H1 (cell line): ENCODE measurements around the gene SYT17. TPM values are rescaled to one million over a fixed set of nuclear protein-coding genes. Genes with fewer than 3 reads are reported as not detected.

Experiments
- CTCF ChIA-PET: fragments of 300-600 bp; sonication (Branson Sonifier 250); formaldehyde crosslinking; loops from one replicate; lab custom pipeline; 2021; ENCODE audit not compliant: partially characterized antibody; lab: Charles Lee
- POLR2A ChIA-PET: fragments of 300-600 bp; sonication (Branson Sonifier 250); formaldehyde crosslinking; loops from one replicate; lab custom pipeline; 2021; ENCODE audit warnings: inconsistent platforms; ENCODE audit not compliant: partially characterized antibody; lab: Charles Lee
- DNase-seq, 2 experiments: peaks; one replicate each; pipeline versions ENCODE4 v3.0.0 to v3.0.0-alpha.2; 2010 to 2022; ENCODE audit warnings: low spot score in 2 of 2, low read depth in 1 of 2, mixed read lengths in 1 of 2
- FAIRE-seq: peaks from 2 replicates; lab custom pipeline; 2011; peaks lifted over from hg19 to GRCh38; lab: Jason Lieb, UNC
- H2AFZ ChIP-seq: 2 replicates; pipeline ENCODE4 v1.8.1; 2012; ENCODE audit warnings: low read length, inconsistent platforms
- H2AK5ac ChIP-seq: 2 replicates; pipeline ENCODE4 v1.6.1; 2013; ENCODE audit warnings: low read depth, low read length
- H2BK120ac ChIP-seq: replicated peaks from 2 replicates; pipeline ENCODE3; 2013; ENCODE audit warnings: low read depth, low read length, inconsistent platforms
- H2BK12ac ChIP-seq: 2 replicates; pipeline ENCODE4 v1.6.1; 2013; ENCODE audit warnings: low read depth, low read length
- H2BK15ac ChIP-seq: 2 replicates; pipeline ENCODE4 v1.6.1; 2013; ENCODE audit warnings: low read length
- H2BK20ac ChIP-seq: 2 replicates; pipeline ENCODE4 v1.6.1; 2013; ENCODE audit warnings: low read length
- H2BK5ac ChIP-seq: 2 replicates; pipeline ENCODE4 v1.6.1; 2013; ENCODE audit warnings: low read depth, low read length
- H3K14ac ChIP-seq: 2 replicates; pipeline ENCODE4 v1.6.1; 2013; ENCODE audit warnings: inconsistent platforms; ENCODE audit not compliant: insufficient read length
- H3K18ac ChIP-seq: 2 replicates; pipeline ENCODE4 v1.6.1; 2013; ENCODE audit warnings: low read length; ENCODE audit errors: extremely low read depth
- H3K23ac ChIP-seq: 2 replicates; pipeline ENCODE4 v1.6.1; 2013; ENCODE audit warnings: inconsistent platforms; ENCODE audit not compliant: insufficient read length
- H3K23me2 ChIP-seq: 2 replicates; pipeline ENCODE4 v1.6.1; 2013; ENCODE audit warnings: low read depth, low read length
- H3K27ac ChIP-seq: 2 replicates; pipeline ENCODE4 v1.6.1; 2011; ENCODE audit warnings: low read depth, low read length, inconsistent platforms
- H3K27me3 ChIP-seq, 4 experiments: replicated peaks in 1 of 4; 1 replicate in 1 of 4; 2 replicates in 3 of 4; pipeline versions ENCODE4 v1.6.1 to v1.8.1; 2011 to 2013; ENCODE audit warnings: low read length in 3 of 4, mild to moderate bottlenecking in 3 of 4, inconsistent platforms in 2 of 4, mixed read lengths in 2 of 4, moderate library complexity in 1 of 4; ENCODE audit not compliant: control insufficient read depth in 3 of 4, insufficient read depth in 3 of 4; ENCODE audit errors: extremely low read depth in 1 of 4
- H3K36me3 ChIP-seq, 4 experiments: 2 replicates each; pipeline versions ENCODE4 v1.6.1 to v1.8.1; 2011 to 2013; ENCODE audit warnings: mild to moderate bottlenecking in 4 of 4, low read length in 3 of 4, moderate library complexity in 2 of 4, control low read depth in 1 of 4, inconsistent platforms in 1 of 4; ENCODE audit not compliant: insufficient read depth in 4 of 4, control insufficient read depth in 2 of 4
- H3K4ac ChIP-seq: replicated peaks from 2 replicates; pipeline ENCODE3; 2013; ENCODE audit warnings: low read length, low read depth, mixed read lengths, inconsistent platforms; ENCODE audit not compliant: insufficient read length
- H3K4me1 ChIP-seq, 4 experiments: replicated peaks in 1 of 4; 1 replicate in 1 of 4; 2 replicates in 3 of 4; pipeline versions ENCODE4 v1.6.1 to v1.8.1; 2011 to 2013; ENCODE audit warnings: low read length in 3 of 4, inconsistent platforms in 2 of 4, mixed read lengths in 1 of 4; ENCODE audit not compliant: insufficient read depth in 4 of 4, control insufficient read depth in 3 of 4
- H3K4me2 ChIP-seq, 2 experiments: 2 replicates each; pipeline versions ENCODE4 v1.6.1 to v1.8.1; 2011 to 2013; ENCODE audit warnings: low read depth in 2 of 2, low read length in 2 of 2, control low read depth in 1 of 2, inconsistent platforms in 1 of 2, mild to moderate bottlenecking in 1 of 2; ENCODE audit not compliant: insufficient read depth in 1 of 2
- H3K4me3 ChIP-seq, 4 experiments: fragments of 200-600, 300-600 bp in 1 of 4; sonication (generic), shearing (Covaris generic), sonication (Bioruptor Twin) in 1 of 4; 2 replicates each; pipeline versions ENCODE4 v1.5.1 to v1.8.1; 2011 to 2016; ENCODE audit warnings: low read length in 4 of 4, low read depth in 3 of 4, control low read depth in 2 of 4, inconsistent platforms in 2 of 4, mild to moderate bottlenecking in 2 of 4, mixed read lengths in 1 of 4, moderate library complexity in 1 of 4; ENCODE audit not compliant: insufficient read depth in 2 of 4; ENCODE audit errors: extremely low read depth in 1 of 4
- H3K56ac ChIP-seq: replicated peaks from 2 replicates; pipeline ENCODE3; 2013; ENCODE audit warnings: low read depth, mild to moderate bottlenecking, mixed read lengths, low read length, inconsistent platforms; ENCODE audit not compliant: insufficient read length
- H3K79me1 ChIP-seq: 2 replicates; pipeline ENCODE4 v1.6.1; 2013; ENCODE audit warnings: low read depth, low read length, control low read depth
- H3K79me2 ChIP-seq, 2 experiments: 2 replicates each; pipeline versions ENCODE4 v1.6.1 to v1.8.1; 2012 to 2013; ENCODE audit warnings: low read length in 2 of 2, mild to moderate bottlenecking in 2 of 2, inconsistent platforms in 1 of 2; ENCODE audit not compliant: insufficient read depth in 2 of 2, control insufficient read depth in 1 of 2
- H3K9ac ChIP-seq, 4 experiments: replicated peaks in 1 of 4; 1 replicate in 1 of 4; 2 replicates in 3 of 4; pipeline versions ENCODE4 v1.6.1 to v1.8.1; 2011 to 2013; ENCODE audit warnings: low read depth in 3 of 4, low read length in 3 of 4, control low read depth in 2 of 4, mild to moderate bottlenecking in 2 of 4, moderate library complexity in 2 of 4, inconsistent platforms in 1 of 4; ENCODE audit errors: extremely low read depth in 1 of 4
- H3K9me3 ChIP-seq, 2 experiments: 2 replicates each; pipeline versions ENCODE4 v1.6.1 to v1.8.1; 2012 to 2013; ENCODE audit warnings: mild to moderate bottlenecking in 2 of 2, moderate library complexity in 2 of 2, control low read depth in 1 of 2, inconsistent platforms in 1 of 2, low read depth in 1 of 2, low read length in 1 of 2, mixed read lengths in 1 of 2; ENCODE audit not compliant: insufficient read depth in 2 of 2
- H4K20me1 ChIP-seq, 2 experiments: replicated peaks in 1 of 2; 2 replicates each; pipeline versions ENCODE3 to v1.8.1; 2011 to 2013; ENCODE audit warnings: inconsistent platforms in 2 of 2, low read length in 2 of 2, mild to moderate bottlenecking in 1 of 2; ENCODE audit not compliant: insufficient read depth in 2 of 2, control insufficient read depth in 1 of 2
- H4K5ac ChIP-seq: 2 replicates; pipeline ENCODE4 v1.6.1; 2013; ENCODE audit warnings: low read length, low read depth, mixed read lengths, inconsistent platforms; ENCODE audit not compliant: insufficient read length
- H4K8ac ChIP-seq: 2 replicates; pipeline ENCODE4 v1.8.0; 2013; ENCODE audit warnings: mild to moderate bottlenecking, moderate library complexity, low read length, inconsistent platforms; ENCODE audit not compliant: insufficient read depth; ENCODE audit errors: extremely low read depth
- H4K91ac ChIP-seq: replicated peaks from 2 replicates; pipeline ENCODE3; 2013; ENCODE audit warnings: low read length, mixed read lengths, inconsistent platforms; ENCODE audit not compliant: insufficient read length
- ATF3 ChIP-seq: IDR thresholded peaks from 2 replicates; pipeline ENCODE4 v1.6.1; 2011; ENCODE audit warnings: low read depth, mild to moderate bottlenecking, low read length; ENCODE audit not compliant: insufficient read depth
- CBX5 ChIP-seq: fragments of 300-800, 300-1000 bp; sonication (generic); IDR thresholded peaks from 2 replicates; pipeline ENCODE4 v1.7.1; 2016; ENCODE audit warnings: antibody characterized with exemption, low read length, low read depth
- CBX8 ChIP-seq: fragments of 300-800, 300-1000 bp; sonication (generic); IDR thresholded peaks from 2 replicates; pipeline ENCODE4 v1.7.1; 2016; ENCODE audit warnings: low read depth, low read length, borderline replicate concordance
- HDAC2 ChIP-seq, 2 experiments: fragments of 300-600 bp in 1 of 2; sonication (generic) in 1 of 2; IDR thresholded peaks; 2 replicates each; pipeline ENCODE4 v1.6.1; 2011 to 2012; ENCODE audit warnings: low read depth in 2 of 2, low read length in 2 of 2, mild to moderate bottlenecking in 2 of 2, moderate library complexity in 2 of 2, borderline replicate concordance in 1 of 2, inconsistent platforms in 1 of 2
- HDAC6 ChIP-seq: IDR thresholded peaks from one replicate; pipeline ENCODE4 v1.7.1; 2012; ENCODE audit warnings: low read depth, mild to moderate bottlenecking, inconsistent platforms, low read length, moderate library complexity
- JUN ChIP-seq: IDR thresholded peaks from 2 replicates; pipeline ENCODE4 v1.6.1; 2011; ENCODE audit warnings: low read depth, mild to moderate bottlenecking, improper control_type of control experiment, low read length
- KDM1A ChIP-seq: fragments of 200-600, 300-600 bp; sonication (generic); IDR thresholded peaks from 2 replicates; pipeline ENCODE4 v1.7.1; 2016; ENCODE audit warnings: mild to moderate bottlenecking, low read length, borderline replicate concordance
- PHF8 ChIP-seq: fragments of 200-600 bp; sonication (generic); conservative IDR thresholded peaks from 2 replicates; pipeline ENCODE4 v1.7.1; 2012; ENCODE audit warnings: low read depth, mild to moderate bottlenecking, inconsistent platforms, low read length, moderate library complexity
- POLR2AphosphoS5 ChIP-seq: IDR thresholded peaks from 2 replicates; pipeline ENCODE4 v1.6.1; 2011; ENCODE audit warnings: low read depth, low read length
- RAD21 ChIP-seq, 2 experiments: IDR thresholded peaks in 1 of 2; conservative IDR thresholded peaks in 1 of 2; 2 replicates each; pipeline ENCODE4 v1.6.1; 2011; ENCODE audit warnings: low read depth in 2 of 2, low read length in 2 of 2, improper control_type of control experiment in 1 of 2, inconsistent platforms in 1 of 2, mild to moderate bottlenecking in 1 of 2, moderate library complexity in 1 of 2
- SP2 ChIP-seq: IDR thresholded peaks from 2 replicates; pipeline ENCODE4 v1.6.1; 2012; ENCODE audit warnings: mild to moderate bottlenecking, low read length, inconsistent platforms
- SRF ChIP-seq: IDR thresholded peaks from 2 replicates; pipeline ENCODE4 v1.6.1; 2011; ENCODE audit warnings: mild to moderate bottlenecking, low read depth, low read length, moderate library complexity
- ZNF274 ChIP-seq: IDR thresholded peaks from 2 replicates; pipeline ENCODE4 v1.7.0; 2012; ENCODE audit warnings: low read length, borderline replicate concordance; ENCODE audit errors: extremely low read depth
- WGBS, 2 experiments: shearing (Covaris generic) in 1 of 2; methylation state at CpG; one replicate each; pipeline versions ENCODE4 v1.1.6 to v1.1.7; 2013 to 2015; ENCODE audit warnings: low lambda C conversion rate in 2 of 2, mixed read lengths in 2 of 2, inconsistent platforms in 1 of 2, low coverage in 1 of 2, missing lambda C conversion rate in 1 of 2; ENCODE audit not compliant: insufficient replicate concordance in 2 of 2, insufficient coverage in 1 of 2, insufficient read length in 1 of 2; ENCODE audit errors: extremely low coverage in 1 of 2, missing lambda C conversion rate in 1 of 2; 5-methylcytosine and 5-hydroxymethylcytosine counted together
- polyA plus RNA-seq, 7 experiments: library from polyadenylated mRNA; depleted of rRNA in 3 of 7; stranded (reverse) in 5 of 7; unstranded in 2 of 7; fragments of >200 nt in 5 of 7; fragments of 200-250 nt in 2 of 7; gene quantifications; 1 replicate in 5 of 7; 2 replicates in 1 of 7; 4 replicates in 1 of 7; pipeline versions ENCODE4 v1.2.1 to v1.2.3, GENCODE V29; 2011 to 2013; ENCODE audit warnings: missing spikeins in 2 of 7, mixed read lengths in 2 of 7
- total RNA-seq: library from RNA; stranded (reverse); fragmentation: NEBNext Ultra II Directional; extraction: Animal tissue kit (Norgen Biotek cat#: 25700); gene quantifications from 2 replicates; pipeline ENCODE4 v1.2.1, GENCODE V29; 2021

The SYT17 gene
- total and polyA plus RNA-seq, 2 of the 8 experiments (the other 6 are each of a cell fraction or from before 2014, with no cell fraction given) = 5.8 to 18.1 TPM

GRCh38 chr16:19151310-19151709, 16.7 kb upstream of the SYT17 start:
- H3K23ac ChIP-seq = no peak overlapping the region
- H4K5ac ChIP-seq = no peak overlapping the region
- H2BK15ac ChIP-seq = no peak overlapping the region
- H2BK12ac ChIP-seq = no peak overlapping the region
- H3K9ac ChIP-seq = no peak overlapping the region
- no peak overlapping the region for H3K4me2 ChIP-seq
- H2BK20ac ChIP-seq = no peak overlapping the region
- ChIA-PET CTCF (interaction anchor here (1.0 to 1.7 kb wide), 3 partner anchors 12 to 39 kb away, joined by 3 to 4 read pairs (median 3); no protein-coding TSS in a partner anchor), POLR2A (no interaction called here)
- H3K36me3 ChIP-seq = no peaks in the 10 kb centered on the region
- H3K79me2 ChIP-seq = no peaks in the 10 kb centered on the region
- H3K56ac ChIP-seq = no peak overlapping the region
- H2BK5ac ChIP-seq = no peak overlapping the region
- H3K14ac ChIP-seq = no peak overlapping the region
- 82% methylated on average over 2 of the region's 2 CpGs; no CpG with 5 or more reads in 1 of the 2 experiments for WGBS, 2 experiments
- no peaks in the 10 kb centered on the region for H3K4me1 ChIP-seq
- H3K4ac ChIP-seq = no peak overlapping the region
- H3K27me3 ChIP-seq = no peaks in the 10 kb centered on the region
- no peak overlapping the region for H2BK120ac ChIP-seq
- no peaks in the 10 kb centered on the region for H3K23me2 ChIP-seq
- no peak for FAIRE-seq
- H2AFZ ChIP-seq = no peak overlapping the region
- H3K4me3 ChIP-seq = no peak overlapping the region
- H2AK5ac ChIP-seq = no peak overlapping the region
- no peaks in the 10 kb centered on the region for H4K20me1 ChIP-seq
- H4K91ac ChIP-seq = no peak overlapping the region
- DNase-seq = no peak
- no peak overlapping the region for H3K18ac ChIP-seq
- H3K27ac ChIP-seq = no peak overlapping the region
- no peaks in the 10 kb centered on the region for H3K79me1 ChIP-seq
- peaks cover 9 to 12% of the 10 kb centered on the region in 2 experiments; a peak in 3 of 4 replicates for H3K9me3 ChIP-seq
- H4K8ac ChIP-seq = no peak overlapping the region
- no peak for TF ChIP-seq POLR2AphosphoS5
- no peak for TF ChIP-seq CBX8
- TF ChIP-seq HDAC6 = no peak
- TF ChIP-seq CBX5 = no peak
- no peak for TF ChIP-seq HDAC2 (IDR thresholded peaks at IDR 0.05; ENCODE audit: borderline replicate concordance in 1 of 2, low read depth in 2 of 2, low read length in 2 of 2)
- no peak for TF ChIP-seq RAD21 (IDR thresholded peaks at IDR 0.05 in 1 of 2, conservative IDR thresholded peaks at IDR 0.05 in 1 of 2; ENCODE audit: low read depth in 2 of 2, low read length in 2 of 2)
- TF ChIP-seq ZNF274 = no peak
- TF ChIP-seq KDM1A = no peak
- no peak for TF ChIP-seq ATF3
- no peak for TF ChIP-seq SP2
- TF ChIP-seq PHF8 = no peak
- no peak for TF ChIP-seq SRF
- TF ChIP-seq JUN = no peak
